H9 (cell line): ENCODE measurements around the gene P2RY8. TPM values are rescaled to one million over a fixed set of nuclear protein-coding genes. Genes with fewer than 3 reads are reported as not detected.

Experiments used
- DNase-seq: peaks from one replicate; pipeline ENCODE4 v3.0.0-alpha.2; 2017
- H2AFZ ChIP-seq: one replicate; pipeline ENCODE4 v1.6.1; 2013; ENCODE audit warnings: mild to moderate bottlenecking, low read length, control low read depth, moderate library complexity
- H2AK5ac ChIP-seq: 2 replicates; pipeline ENCODE4 v1.6.1; 2013; ENCODE audit warnings: low read length, control low read depth, mixed read lengths; ENCODE audit not compliant: insufficient read length
- H2BK120ac ChIP-seq: one replicate; pipeline ENCODE4 v1.6.1; 2013; ENCODE audit warnings: low read depth, mild to moderate bottlenecking, low read length, control low read depth, inconsistent platforms; ENCODE audit not compliant: poor library complexity, severe bottlenecking
- H2BK12ac ChIP-seq: 2 replicates; pipeline ENCODE4 v1.6.1; 2013; ENCODE audit warnings: low read length, control low read depth, mixed read lengths, low read depth; ENCODE audit not compliant: insufficient read length
- H2BK15ac ChIP-seq: 2 replicates; pipeline ENCODE4 v1.6.1; 2013; ENCODE audit warnings: low read depth, low read length, control low read depth
- H2BK20ac ChIP-seq: one replicate; pipeline ENCODE4 v1.6.1; 2013; ENCODE audit warnings: low read depth, mild to moderate bottlenecking, low read length, control low read depth, inconsistent platforms; ENCODE audit not compliant: poor library complexity, severe bottlenecking
- H2BK5ac ChIP-seq: 2 replicates; pipeline ENCODE4 v1.6.1; 2013; ENCODE audit warnings: low read length, control low read depth, mixed read lengths; ENCODE audit not compliant: insufficient read length
- H3K14ac ChIP-seq: 2 replicates; pipeline ENCODE4 v1.6.1; 2013; ENCODE audit warnings: low read length, control low read depth; ENCODE audit not compliant: insufficient read depth
- H3K18ac ChIP-seq: 2 replicates; pipeline ENCODE4 v1.6.1; 2013; ENCODE audit warnings: low read depth, mild to moderate bottlenecking, mixed read lengths, low read length, control low read depth; ENCODE audit not compliant: insufficient read length
- H3K23ac ChIP-seq: 2 replicates; pipeline ENCODE4 v1.6.1; 2013; ENCODE audit warnings: low read length, control low read depth, mixed read lengths, low read depth; ENCODE audit not compliant: insufficient read length
- H3K23me2 ChIP-seq: 2 replicates; pipeline ENCODE4 v1.6.1; 2013; ENCODE audit warnings: low read depth, mild to moderate bottlenecking, mixed read lengths, low read length, control low read depth; ENCODE audit not compliant: insufficient read length, poor library complexity, severe bottlenecking
- H3K27ac ChIP-seq: 2 replicates; pipeline ENCODE4 v1.5.1; 2013; ENCODE audit warnings: low read length, control low read depth, mixed read lengths, low read depth; ENCODE audit not compliant: insufficient read length
- H3K27me3 ChIP-seq: 2 replicates; pipeline ENCODE4 v1.6.1; 2013; ENCODE audit warnings: low read length, control low read depth, inconsistent platforms; ENCODE audit not compliant: insufficient read depth
- H3K4ac ChIP-seq: 2 replicates; pipeline ENCODE4 v1.6.1; 2013; ENCODE audit warnings: low read depth, mild to moderate bottlenecking, control low read depth, inconsistent platforms, low read length, moderate library complexity
- H3K4me1 ChIP-seq: 2 replicates; pipeline ENCODE4 v1.6.1; 2013; ENCODE audit warnings: low read length, control low read depth, inconsistent platforms; ENCODE audit not compliant: insufficient read depth
- H3K4me2 ChIP-seq: 2 replicates; pipeline ENCODE4 v1.6.1; 2013; ENCODE audit warnings: low read length, control low read depth, mixed read lengths; ENCODE audit not compliant: insufficient read length, insufficient read depth
- H3K56ac ChIP-seq: 2 replicates; pipeline ENCODE4 v1.6.1; 2013; ENCODE audit warnings: low read depth, mild to moderate bottlenecking, mixed read lengths, low read length, control low read depth; ENCODE audit not compliant: insufficient read length
- H3K79me1 ChIP-seq: 2 replicates; pipeline ENCODE4 v1.6.1; 2013; ENCODE audit warnings: low read depth, mild to moderate bottlenecking, moderate library complexity, low read length, control low read depth, inconsistent platforms; ENCODE audit not compliant: insufficient read depth, poor library complexity, severe bottlenecking
- H3K79me2 ChIP-seq: 2 replicates; pipeline ENCODE4 v1.6.1; 2013; ENCODE audit warnings: low read length, control low read depth, inconsistent platforms; ENCODE audit not compliant: insufficient read depth
- H3K9ac ChIP-seq: 2 replicates; pipeline ENCODE4 v1.6.1; 2013; ENCODE audit warnings: low read length, control low read depth, mixed read lengths; ENCODE audit not compliant: insufficient read length; ENCODE audit errors: extremely low read depth
- H3K9me3 ChIP-seq: one replicate; pipeline ENCODE4 v1.6.1; 2013; ENCODE audit warnings: low read depth, low read length, inconsistent platforms; ENCODE audit not compliant: control insufficient read depth
- H3T11ph ChIP-seq: one replicate; pipeline ENCODE4 v1.6.1; 2013; ENCODE audit warnings: mild to moderate bottlenecking, low read length, control low read depth, inconsistent platforms
- H4K20me1 ChIP-seq: one replicate; pipeline ENCODE4 v1.6.1; 2013; ENCODE audit not compliant: control insufficient read depth, insufficient read length, insufficient read depth
- H4K5ac ChIP-seq: 2 replicates; pipeline ENCODE4 v1.6.1; 2013; ENCODE audit warnings: low read depth, mild to moderate bottlenecking, mixed read lengths, low read length, control low read depth; ENCODE audit not compliant: insufficient read length
- H4K8ac ChIP-seq: replicated peaks from 2 replicates; pipeline ENCODE4 v1.6.1; 2013; ENCODE audit warnings: low read length, control low read depth, mixed read lengths, low read depth; ENCODE audit not compliant: insufficient read length
- H4K91ac ChIP-seq: 2 replicates; pipeline ENCODE4 v1.6.1; 2013; ENCODE audit warnings: low read depth, mild to moderate bottlenecking, moderate library complexity, mixed read lengths, low read length, control low read depth; ENCODE audit not compliant: insufficient read length
- H3K27ac Mint-ChIP-seq, 3 experiments: 2 replicates in 2 of 3; 3 replicates in 1 of 3; pipeline ENCODE4 v1.8.0; 2020 to 2021; ENCODE audit warnings: mixed read lengths in 3 of 3, mild to moderate bottlenecking in 1 of 3, moderate library complexity in 1 of 3
- H3K27me3 Mint-ChIP-seq: 2 replicates; pipeline ENCODE4 v1.8.0; 2021; ENCODE audit warnings: low read depth, mild to moderate bottlenecking, moderate library complexity, mixed read lengths
- H3K36me3 Mint-ChIP-seq, 3 experiments: 2 replicates in 2 of 3; 3 replicates in 1 of 3; pipeline ENCODE4 v1.8.0; 2020 to 2021; ENCODE audit warnings: low read depth in 3 of 3, mixed read lengths in 3 of 3; ENCODE audit not compliant: insufficient read depth in 1 of 3
- H3K4me1 Mint-ChIP-seq, 2 experiments: 2 replicates each; pipeline ENCODE4 v1.8.0; 2020; ENCODE audit warnings: mixed read lengths in 2 of 2
- H3K4me3 Mint-ChIP-seq, 2 experiments: 2 replicates in 1 of 2; 3 replicates in 1 of 2; pipeline ENCODE4 v1.8.0; 2020 to 2021; ENCODE audit warnings: mild to moderate bottlenecking in 2 of 2, mixed read lengths in 2 of 2, moderate library complexity in 1 of 2
- H3K9me3 Mint-ChIP-seq, 2 experiments: 2 replicates in 1 of 2; 3 replicates in 1 of 2; pipeline ENCODE4 v1.8.0; 2020; ENCODE audit warnings: mild to moderate bottlenecking in 2 of 2, mixed read lengths in 2 of 2, moderate library complexity in 1 of 2
- WGBS: extraction: QIAGEN DNeasy Blood & Tissue Kit; methylation state at CpG from one replicate; pipeline ENCODE4 v1.1.7; 2013; ENCODE audit warnings: missing lambda C conversion rate, low lambda C conversion rate, mixed read lengths; ENCODE audit not compliant: insufficient read length; ENCODE audit errors: extremely low coverage; 5-methylcytosine and 5-hydroxymethylcytosine counted together
- total RNA-seq: library from RNA; stranded (reverse); gene quantifications from 2 replicates; pipeline ENCODE4 v1.2.1, GENCODE V29; 2021
- TF ChIP-seq, protein P1 (sequence below): fragments of 200-600 bp; sonication (generic); conservative IDR thresholded peaks from 3 replicates; pipeline ENCODE4 v1.8.0; 2021; ENCODE audit warnings: antibody characterized with exemption, mild to moderate bottlenecking

P2RY8 gene
- total RNA-seq, 1 experiment from 2014 or later = not detected

DNA sequence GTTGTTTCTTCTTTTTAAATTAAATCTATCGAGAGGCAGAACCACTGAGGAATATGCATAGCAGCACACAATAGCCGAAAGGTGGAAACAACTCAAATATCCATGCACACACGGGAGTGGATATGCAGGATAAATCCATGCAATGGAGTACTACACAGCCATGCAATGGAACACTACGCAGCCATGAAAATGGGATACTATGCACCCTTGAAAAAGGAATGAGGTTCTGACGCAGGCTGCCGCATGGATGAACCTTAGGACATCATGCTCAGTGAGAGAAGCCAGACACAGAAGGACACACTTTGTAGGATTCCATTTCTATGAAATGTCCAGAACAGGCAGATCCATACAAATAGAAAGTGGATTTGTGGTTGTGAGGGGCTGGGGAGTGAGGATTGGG lies 18.4 kb upstream of the P2RY8 start:
- Histone ChIP-seq H3K27me3 (no peaks in the 10 kb centered on the region), H4K8ac (no peak overlapping the region), H2BK5ac (no peak overlapping the region), H3T11ph (no peak overlapping the region), H2BK15ac (no peak overlapping the region), H3K79me2 (no peaks in the 10 kb centered on the region), H3K4ac (no peak overlapping the region), H2BK12ac (no peak overlapping the region), H3K9ac (no peak overlapping the region), H3K9me3 (no peaks in the 10 kb centered on the region), H3K27ac (no peak overlapping the region), H3K4me2 (no peak overlapping the region), H3K23ac (no peak overlapping the region), H3K56ac (no peak overlapping the region), H4K91ac (no peak overlapping the region), H3K23me2 (no peaks in the 10 kb centered on the region), H2AFZ (no peak overlapping the region), H2AK5ac (no peak overlapping the region), H3K18ac (no peak overlapping the region), H3K14ac (no peak overlapping the region), H4K5ac (no peak overlapping the region), H4K20me1 (no peaks in the 10 kb centered on the region), H2BK20ac (no peak overlapping the region), H3K4me1 (no peaks in the 10 kb centered on the region), H3K79me1 (no peaks in the 10 kb centered on the region), H2BK120ac (no peak overlapping the region)
- H3K27ac Mint-ChIP-seq = no peak overlapping the region
- H3K9me3 Mint-ChIP-seq = peaks cover 6 to 10% of the 10 kb centered on the region in 2 experiments; a peak in 4 of 5 replicates
- H3K27me3 Mint-ChIP-seq = peaks cover 9% of the 10 kb centered on the region
- no peak overlapping the region for H3K4me3 Mint-ChIP-seq
- H3K36me3 Mint-ChIP-seq = peaks cover 0 to 5% (median 0%) of the 10 kb centered on the region in 3 experiments; a peak in 1 of 7 replicates
- DNase-seq = no peak
- no CpG with 5 or more reads among the region's 6 CpGs for WGBS
- H3K4me1 Mint-ChIP-seq = peaks cover 2 to 3% of the 10 kb centered on the region in 2 experiments; a peak in 2 of 4 replicates
- TF ChIP-seq, protein P1, sequence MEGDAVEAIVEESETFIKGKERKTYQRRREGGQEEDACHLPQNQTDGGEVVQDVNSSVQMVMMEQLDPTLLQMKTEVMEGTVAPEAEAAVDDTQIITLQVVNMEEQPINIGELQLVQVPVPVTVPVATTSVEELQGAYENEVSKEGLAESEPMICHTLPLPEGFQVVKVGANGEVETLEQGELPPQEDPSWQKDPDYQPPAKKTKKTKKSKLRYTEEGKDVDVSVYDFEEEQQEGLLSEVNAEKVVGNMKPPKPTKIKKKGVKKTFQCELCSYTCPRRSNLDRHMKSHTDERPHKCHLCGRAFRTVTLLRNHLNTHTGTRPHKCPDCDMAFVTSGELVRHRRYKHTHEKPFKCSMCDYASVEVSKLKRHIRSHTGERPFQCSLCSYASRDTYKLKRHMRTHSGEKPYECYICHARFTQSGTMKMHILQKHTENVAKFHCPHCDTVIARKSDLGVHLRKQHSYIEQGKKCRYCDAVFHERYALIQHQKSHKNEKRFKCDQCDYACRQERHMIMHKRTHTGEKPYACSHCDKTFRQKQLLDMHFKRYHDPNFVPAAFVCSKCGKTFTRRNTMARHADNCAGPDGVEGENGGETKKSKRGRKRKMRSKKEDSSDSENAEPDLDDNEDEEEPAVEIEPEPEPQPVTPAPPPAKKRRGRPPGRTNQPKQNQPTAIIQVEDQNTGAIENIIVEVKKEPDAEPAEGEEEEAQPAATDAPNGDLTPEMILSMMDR = no peak
